Panc1 (cell line): ENCODE measurements around the gene ARHGEF37.

Experiments used
- POLR2AphosphoS5 ChIP-seq: IDR thresholded peaks from 2 replicates; pipeline ENCODE4 v1.6.1; 2012; ENCODE audit warnings: mild to moderate bottlenecking, low read depth, low read length, moderate library complexity
- TF ChIP-seq, protein P1 (sequence below): fragments of 450-650 bp; IDR thresholded peaks from 2 replicates; pipeline ENCODE4 v1.5.1; 2017; ENCODE audit warnings: mild to moderate bottlenecking

DNA sequence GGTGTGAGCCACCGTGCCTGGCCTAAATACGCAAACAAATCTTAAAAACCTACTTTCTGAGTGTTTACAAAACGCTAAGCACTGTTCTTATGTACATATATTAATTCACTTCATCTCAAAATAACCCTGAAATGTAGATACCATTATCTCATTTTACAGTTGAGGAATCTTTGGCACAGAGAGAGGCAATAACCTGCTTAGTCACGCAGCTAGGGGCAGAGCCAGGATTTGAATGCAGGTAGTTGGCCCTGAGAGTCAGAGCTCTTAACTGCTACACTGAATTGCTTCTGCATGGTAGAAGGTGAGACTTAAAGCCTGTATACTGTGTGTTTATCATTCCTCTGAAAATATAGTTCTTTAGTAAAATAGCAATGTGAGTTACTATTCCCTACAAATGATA is 21.9 kb downstream of the ARHGEF37 start:
- TF ChIP-seq, protein P1, sequence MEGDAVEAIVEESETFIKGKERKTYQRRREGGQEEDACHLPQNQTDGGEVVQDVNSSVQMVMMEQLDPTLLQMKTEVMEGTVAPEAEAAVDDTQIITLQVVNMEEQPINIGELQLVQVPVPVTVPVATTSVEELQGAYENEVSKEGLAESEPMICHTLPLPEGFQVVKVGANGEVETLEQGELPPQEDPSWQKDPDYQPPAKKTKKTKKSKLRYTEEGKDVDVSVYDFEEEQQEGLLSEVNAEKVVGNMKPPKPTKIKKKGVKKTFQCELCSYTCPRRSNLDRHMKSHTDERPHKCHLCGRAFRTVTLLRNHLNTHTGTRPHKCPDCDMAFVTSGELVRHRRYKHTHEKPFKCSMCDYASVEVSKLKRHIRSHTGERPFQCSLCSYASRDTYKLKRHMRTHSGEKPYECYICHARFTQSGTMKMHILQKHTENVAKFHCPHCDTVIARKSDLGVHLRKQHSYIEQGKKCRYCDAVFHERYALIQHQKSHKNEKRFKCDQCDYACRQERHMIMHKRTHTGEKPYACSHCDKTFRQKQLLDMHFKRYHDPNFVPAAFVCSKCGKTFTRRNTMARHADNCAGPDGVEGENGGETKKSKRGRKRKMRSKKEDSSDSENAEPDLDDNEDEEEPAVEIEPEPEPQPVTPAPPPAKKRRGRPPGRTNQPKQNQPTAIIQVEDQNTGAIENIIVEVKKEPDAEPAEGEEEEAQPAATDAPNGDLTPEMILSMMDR = no peak
- no peak for TF ChIP-seq POLR2AphosphoS5
